GM19023 (cell line): ENCODE results near the gene TBPL2.

Source experiments
- ATAC-seq: cut with Tn5 transposase; IDR thresholded peaks from one replicate; pipeline ENCODE4 v1.9.1; 2021; ENCODE audit warnings: mild to moderate bottlenecking, moderate library complexity; ENCODE audit not compliant: unreplicated experiment

Gene TBPL2

DNA sequence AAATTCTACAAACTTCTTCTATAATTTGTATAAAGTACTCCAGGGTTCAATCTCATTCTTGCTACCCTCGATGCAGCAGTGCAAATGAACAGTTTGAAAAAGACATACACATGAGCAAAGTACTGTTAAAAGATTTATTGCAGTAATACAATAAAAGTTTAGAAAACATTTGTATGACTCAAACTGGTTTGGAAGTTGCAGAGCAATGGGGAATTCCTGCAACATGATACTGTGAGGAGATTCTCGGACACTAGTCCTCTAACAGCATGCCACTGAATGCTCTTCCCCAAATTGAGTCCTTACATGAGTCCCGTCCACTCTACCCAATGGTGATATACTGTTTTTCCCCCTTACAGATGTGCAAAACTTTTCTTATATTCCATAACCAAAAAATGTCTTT, 74.1 kb downstream of the TBPL2 start:
- no peak for ATAC-seq
